Measurements from ENCODE around the gene UGT2B28.
"Not testable (repeated sequence)": the region's sequence is repeated elsewhere in the genome, so short reads cannot be mapped to it uniquely, and the experiment has no call there.

GRCh38 chr4:69343558-69344420 lies 63.5 kb downstream of the UGT2B28 start:
- not testable (repeated sequence) for TF ChIP-seq CTCF, EP300, POLR2A (IDR thresholded peaks at IDR 0.05)

Data from suprapubic skin (tissue), 3 donors.